H1 (cell line): ENCODE results near the gene AKAP7. TPM values are rescaled to one million over a fixed set of nuclear protein-coding genes. Genes with fewer than 3 reads are reported as not detected.
A peak's percentile ranks its signal among the peaks of the same experiment; 100 is the strongest.

ENCODE experiments used
- CTCF ChIA-PET: fragments of 300-600 bp; sonication (Branson Sonifier 250); formaldehyde crosslinking; loops from one replicate; lab custom pipeline; 2021; ENCODE audit not compliant: partially characterized antibody; lab: Charles Lee
- POLR2A ChIA-PET: fragments of 300-600 bp; sonication (Branson Sonifier 250); formaldehyde crosslinking; loops from one replicate; lab custom pipeline; 2021; ENCODE audit warnings: inconsistent platforms; ENCODE audit not compliant: partially characterized antibody; lab: Charles Lee
- DNase-seq, 2 experiments: peaks; one replicate each; pipeline versions ENCODE4 v3.0.0 to v3.0.0-alpha.2; 2010 to 2022; ENCODE audit warnings: low spot score in 2 of 2, low read depth in 1 of 2, mixed read lengths in 1 of 2
- FAIRE-seq: peaks from 2 replicates; lab custom pipeline; 2011; peaks lifted over from hg19 to GRCh38; lab: Jason Lieb, UNC
- H2AFZ ChIP-seq: 2 replicates; pipeline ENCODE4 v1.8.1; 2012; ENCODE audit warnings: low read length, inconsistent platforms
- H2AK5ac ChIP-seq: 2 replicates; pipeline ENCODE4 v1.6.1; 2013; ENCODE audit warnings: low read depth, low read length
- H2BK120ac ChIP-seq: replicated peaks from 2 replicates; pipeline ENCODE3; 2013; ENCODE audit warnings: low read depth, low read length, inconsistent platforms
- H2BK12ac ChIP-seq: 2 replicates; pipeline ENCODE4 v1.6.1; 2013; ENCODE audit warnings: low read depth, low read length
- H2BK15ac ChIP-seq: 2 replicates; pipeline ENCODE4 v1.6.1; 2013; ENCODE audit warnings: low read length
- H2BK20ac ChIP-seq: 2 replicates; pipeline ENCODE4 v1.6.1; 2013; ENCODE audit warnings: low read length
- H2BK5ac ChIP-seq: 2 replicates; pipeline ENCODE4 v1.6.1; 2013; ENCODE audit warnings: low read depth, low read length
- H3K14ac ChIP-seq: 2 replicates; pipeline ENCODE4 v1.6.1; 2013; ENCODE audit warnings: inconsistent platforms; ENCODE audit not compliant: insufficient read length
- H3K18ac ChIP-seq: 2 replicates; pipeline ENCODE4 v1.6.1; 2013; ENCODE audit warnings: low read length; ENCODE audit errors: extremely low read depth
- H3K23ac ChIP-seq: 2 replicates; pipeline ENCODE4 v1.6.1; 2013; ENCODE audit warnings: inconsistent platforms; ENCODE audit not compliant: insufficient read length
- H3K23me2 ChIP-seq: 2 replicates; pipeline ENCODE4 v1.6.1; 2013; ENCODE audit warnings: low read depth, low read length
- H3K27ac ChIP-seq: 2 replicates; pipeline ENCODE4 v1.6.1; 2011; ENCODE audit warnings: low read depth, low read length, inconsistent platforms
- H3K27me3 ChIP-seq, 4 experiments: replicated peaks in 1 of 4; 1 replicate in 1 of 4; 2 replicates in 3 of 4; pipeline versions ENCODE4 v1.6.1 to v1.8.1; 2011 to 2013; ENCODE audit warnings: low read length in 3 of 4, mild to moderate bottlenecking in 3 of 4, inconsistent platforms in 2 of 4, mixed read lengths in 2 of 4, moderate library complexity in 1 of 4; ENCODE audit not compliant: control insufficient read depth in 3 of 4, insufficient read depth in 3 of 4; ENCODE audit errors: extremely low read depth in 1 of 4
- H3K36me3 ChIP-seq, 4 experiments: 2 replicates each; pipeline versions ENCODE4 v1.6.1 to v1.8.1; 2011 to 2013; ENCODE audit warnings: mild to moderate bottlenecking in 4 of 4, low read length in 3 of 4, moderate library complexity in 2 of 4, control low read depth in 1 of 4, inconsistent platforms in 1 of 4; ENCODE audit not compliant: insufficient read depth in 4 of 4, control insufficient read depth in 2 of 4
- H3K4ac ChIP-seq: replicated peaks from 2 replicates; pipeline ENCODE3; 2013; ENCODE audit warnings: low read length, low read depth, mixed read lengths, inconsistent platforms; ENCODE audit not compliant: insufficient read length
- H3K4me1 ChIP-seq, 4 experiments: replicated peaks in 1 of 4; 1 replicate in 1 of 4; 2 replicates in 3 of 4; pipeline versions ENCODE4 v1.6.1 to v1.8.1; 2011 to 2013; ENCODE audit warnings: low read length in 3 of 4, inconsistent platforms in 2 of 4, mixed read lengths in 1 of 4; ENCODE audit not compliant: insufficient read depth in 4 of 4, control insufficient read depth in 3 of 4
- H3K4me2 ChIP-seq, 2 experiments: 2 replicates each; pipeline versions ENCODE4 v1.6.1 to v1.8.1; 2011 to 2013; ENCODE audit warnings: low read depth in 2 of 2, low read length in 2 of 2, control low read depth in 1 of 2, inconsistent platforms in 1 of 2, mild to moderate bottlenecking in 1 of 2; ENCODE audit not compliant: insufficient read depth in 1 of 2
- H3K4me3 ChIP-seq, 4 experiments: fragments of 200-600, 300-600 bp in 1 of 4; sonication (generic), shearing (Covaris generic), sonication (Bioruptor Twin) in 1 of 4; 2 replicates each; pipeline versions ENCODE4 v1.5.1 to v1.8.1; 2011 to 2016; ENCODE audit warnings: low read length in 4 of 4, low read depth in 3 of 4, control low read depth in 2 of 4, inconsistent platforms in 2 of 4, mild to moderate bottlenecking in 2 of 4, mixed read lengths in 1 of 4, moderate library complexity in 1 of 4; ENCODE audit not compliant: insufficient read depth in 2 of 4; ENCODE audit errors: extremely low read depth in 1 of 4
- H3K56ac ChIP-seq: replicated peaks from 2 replicates; pipeline ENCODE3; 2013; ENCODE audit warnings: low read depth, mild to moderate bottlenecking, mixed read lengths, low read length, inconsistent platforms; ENCODE audit not compliant: insufficient read length
- H3K79me1 ChIP-seq: 2 replicates; pipeline ENCODE4 v1.6.1; 2013; ENCODE audit warnings: low read depth, low read length, control low read depth
- H3K79me2 ChIP-seq, 2 experiments: 2 replicates each; pipeline versions ENCODE4 v1.6.1 to v1.8.1; 2012 to 2013; ENCODE audit warnings: low read length in 2 of 2, mild to moderate bottlenecking in 2 of 2, inconsistent platforms in 1 of 2; ENCODE audit not compliant: insufficient read depth in 2 of 2, control insufficient read depth in 1 of 2
- H3K9ac ChIP-seq, 4 experiments: replicated peaks in 1 of 4; 1 replicate in 1 of 4; 2 replicates in 3 of 4; pipeline versions ENCODE4 v1.6.1 to v1.8.1; 2011 to 2013; ENCODE audit warnings: low read depth in 3 of 4, low read length in 3 of 4, control low read depth in 2 of 4, mild to moderate bottlenecking in 2 of 4, moderate library complexity in 2 of 4, inconsistent platforms in 1 of 4; ENCODE audit errors: extremely low read depth in 1 of 4
- H3K9me3 ChIP-seq, 2 experiments: 2 replicates each; pipeline versions ENCODE4 v1.6.1 to v1.8.1; 2012 to 2013; ENCODE audit warnings: mild to moderate bottlenecking in 2 of 2, moderate library complexity in 2 of 2, control low read depth in 1 of 2, inconsistent platforms in 1 of 2, low read depth in 1 of 2, low read length in 1 of 2, mixed read lengths in 1 of 2; ENCODE audit not compliant: insufficient read depth in 2 of 2
- H4K20me1 ChIP-seq, 2 experiments: replicated peaks in 1 of 2; 2 replicates each; pipeline versions ENCODE3 to v1.8.1; 2011 to 2013; ENCODE audit warnings: inconsistent platforms in 2 of 2, low read length in 2 of 2, mild to moderate bottlenecking in 1 of 2; ENCODE audit not compliant: insufficient read depth in 2 of 2, control insufficient read depth in 1 of 2
- H4K5ac ChIP-seq: 2 replicates; pipeline ENCODE4 v1.6.1; 2013; ENCODE audit warnings: low read length, low read depth, mixed read lengths, inconsistent platforms; ENCODE audit not compliant: insufficient read length
- H4K8ac ChIP-seq: 2 replicates; pipeline ENCODE4 v1.8.0; 2013; ENCODE audit warnings: mild to moderate bottlenecking, moderate library complexity, low read length, inconsistent platforms; ENCODE audit not compliant: insufficient read depth; ENCODE audit errors: extremely low read depth
- H4K91ac ChIP-seq: replicated peaks from 2 replicates; pipeline ENCODE3; 2013; ENCODE audit warnings: low read length, mixed read lengths, inconsistent platforms; ENCODE audit not compliant: insufficient read length
- BACH1 ChIP-seq: IDR thresholded peaks from 2 replicates; pipeline ENCODE4 v1.6.1; 2012; ENCODE audit warnings: low read length, improper control_type of control experiment
- MAFK ChIP-seq: IDR thresholded peaks from 2 replicates; pipeline ENCODE4 v1.6.1; 2012; ENCODE audit warnings: low read depth, mild to moderate bottlenecking, improper control_type of control experiment, low read length
- NRF1 ChIP-seq: IDR thresholded peaks from 2 replicates; pipeline ENCODE4 v1.6.1; 2011; ENCODE audit warnings: mild to moderate bottlenecking, low read depth, low read length, improper control_type of control experiment
- WGBS, 2 experiments: shearing (Covaris generic) in 1 of 2; methylation state at CpG; one replicate each; pipeline versions ENCODE4 v1.1.6 to v1.1.7; 2013 to 2015; ENCODE audit warnings: low lambda C conversion rate in 2 of 2, mixed read lengths in 2 of 2, inconsistent platforms in 1 of 2, low coverage in 1 of 2, missing lambda C conversion rate in 1 of 2; ENCODE audit not compliant: insufficient replicate concordance in 2 of 2, insufficient coverage in 1 of 2, insufficient read length in 1 of 2; ENCODE audit errors: extremely low coverage in 1 of 2, missing lambda C conversion rate in 1 of 2; 5-methylcytosine and 5-hydroxymethylcytosine counted together
- polyA plus RNA-seq, 7 experiments: library from polyadenylated mRNA; depleted of rRNA in 3 of 7; stranded (reverse) in 5 of 7; unstranded in 2 of 7; fragments of >200 nt in 5 of 7; fragments of 200-250 nt in 2 of 7; gene quantifications; 1 replicate in 5 of 7; 2 replicates in 1 of 7; 4 replicates in 1 of 7; pipeline versions ENCODE4 v1.2.1 to v1.2.3, GENCODE V29; 2011 to 2013; ENCODE audit warnings: missing spikeins in 2 of 7, mixed read lengths in 2 of 7
- total RNA-seq: library from RNA; stranded (reverse); fragmentation: NEBNext Ultra II Directional; extraction: Animal tissue kit (Norgen Biotek cat#: 25700); gene quantifications from 2 replicates; pipeline ENCODE4 v1.2.1, GENCODE V29; 2021

AKAP7 gene
- total and polyA plus RNA-seq, 2 of the 8 experiments (the other 6 are each of a cell fraction or from before 2014, with no cell fraction given), result 4.7 to 16.9 TPM

GRCh38 chr6:131293472-131293911 is 158.2 kb downstream of the AKAP7 start:
- peak overlapping the region; percentile 24 for H4K5ac ChIP-seq
- peak overlapping the region; percentile 83; the same call in 1 of the 2 replicates for H2BK20ac ChIP-seq
- H3K4me2 ChIP-seq, result peak overlapping the region in 1 of 2 experiments; percentile 93; a peak in 1 of 4 replicates
- H3K14ac ChIP-seq, result no peak overlapping the region
- H4K8ac ChIP-seq, result 0 out of 2 replicates have a peak overlapping the region, but pooled peaks have one; percentile 37
- peak overlapping the region; percentile 93 for H2AK5ac ChIP-seq
- H3K79me2 ChIP-seq, result no peaks in the 10 kb centered on the region
- H2BK15ac ChIP-seq, result peak overlapping the region; percentile 7; the same call in 1 of the 2 replicates
- H3K4me1 ChIP-seq, result peaks cover 5 to 17% (median 11%) of the 10 kb centered on the region in 4 experiments
- peak overlapping the region; percentile 16 for H2BK120ac ChIP-seq
- WGBS, 2 experiments, result 71% methylated on average over 3 of the region's 3 CpGs; no CpG with 5 or more reads in 1 of the 2 experiments
- H2BK12ac ChIP-seq, result peak overlapping the region; percentile 70
- H3K23me2 ChIP-seq, result peaks cover 6% of the 10 kb centered on the region; the same call in 1 of the 2 replicates
- peak overlapping the region; percentile 43 for H3K18ac ChIP-seq
- no peaks in the 10 kb centered on the region for H4K20me1 ChIP-seq
- no peaks in the 10 kb centered on the region for H3K9me3 ChIP-seq
- peak overlapping the region; percentile 74; the same call in 1 of the 2 replicates for H2BK5ac ChIP-seq
- H3K9ac ChIP-seq, result no peak overlapping the region; a peak in 1 of 7 replicates
- H3K56ac ChIP-seq, result peak overlapping the region; percentile 43
- no peak overlapping the region for H3K23ac ChIP-seq
- FAIRE-seq, result no peak
- H3K36me3 ChIP-seq, result no peaks in the 10 kb centered on the region; a peak in 1 of 8 replicates
- H3K4me3 ChIP-seq, result no peak overlapping the region
- peaks cover 2% of the 10 kb centered on the region; the same call in 1 of the 2 replicates for H3K79me1 ChIP-seq
- H4K91ac ChIP-seq, result peak overlapping the region; percentile 45
- H3K27me3 ChIP-seq, result no peaks in the 10 kb centered on the region; a peak in 1 of 7 replicates
- H3K4ac ChIP-seq, result peak overlapping the region; percentile 22
- no peak overlapping the region for H2AFZ ChIP-seq
- ChIA-PET POLR2A (interaction anchor here (1.0 kb wide), 1 partner anchor 28 kb away, joined by 3 read pairs; no protein-coding TSS in a partner anchor), CTCF (no interaction called here)
- peak overlapping the region; percentile 32; the same call in 1 of the 2 replicates for H3K27ac ChIP-seq
- no peak for DNase-seq
- TF ChIP-seq BACH1 (peak; percentile 30; the same call in 1 of the 2 replicates), NRF1 (no peak), MAFK (peak; percentile 38; the same call in 1 of the 2 replicates)
